ENCODE measurements around the gene RBPJL. TPM values are rescaled to one million over a fixed set of nuclear protein-coding genes. Genes with fewer than 3 reads are reported as not detected.
A peak's percentile ranks its signal among the peaks of the same experiment; 100 is the strongest.

RBPJL gene
- total RNA-seq, 1 donor from 2014 or later: not detected

DNA sequence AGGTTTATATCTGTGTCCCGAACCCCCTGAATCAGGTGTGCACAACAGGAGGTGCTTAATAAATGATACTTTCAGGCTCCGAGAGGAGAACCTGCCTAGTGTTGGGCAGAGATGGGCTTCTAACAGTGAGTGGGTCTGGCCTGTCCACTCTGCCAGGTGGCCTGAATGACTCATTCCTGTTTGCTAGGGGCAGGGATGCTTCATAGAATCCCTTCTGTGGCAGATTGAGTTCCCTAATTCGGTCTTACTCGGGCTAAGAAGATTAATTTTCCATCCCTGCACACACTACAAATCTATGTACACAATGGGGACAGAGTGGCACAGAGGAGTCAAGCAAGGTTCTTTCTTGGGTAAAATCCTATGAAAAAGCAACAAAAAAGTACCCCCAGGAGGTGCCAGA, 21.8 kb downstream of the RBPJL start:
- no peak overlapping the region for H3K4me3 ChIP-seq (ENCODE audit: low read depth, low read length)
- no peak for TF ChIP-seq CTCF (IDR thresholded peaks at IDR 0.05; ENCODE audit: insufficient read depth, low read length, poor library complexity, severe bottlenecking)
- H3K27me3 ChIP-seq (ENCODE audit: control insufficient read depth, insufficient read depth, low read length): no peaks in the 10 kb centered on the region
- peaks cover 3% of the 10 kb centered on the region for H3K36me3 ChIP-seq (ENCODE audit: control insufficient read depth, insufficient read depth, low read length)
- DNase-seq (ENCODE audit: low read depth): no peak

- no peaks in the 10 kb centered on the region for H3K27me3 ChIP-seq (ENCODE audit: control insufficient read depth, insufficient read depth, low read length)
- no peak overlapping the region for H3K4me3 ChIP-seq (ENCODE audit: low read depth, low read length)
- DNase-seq (ENCODE audit: low read depth): no peak
- peaks cover 3% of the 10 kb centered on the region for H3K36me3 ChIP-seq (ENCODE audit: control insufficient read depth, insufficient read depth, low read length)
- TF ChIP-seq CTCF (IDR thresholded peaks at IDR 0.05; ENCODE audit: insufficient read depth, low read length, poor library complexity, severe bottlenecking): no peak
Measured at GRCh38 chr20:45329497-45330319, 23.1 kb downstream of the RBPJL start.

GRCh38 chr20:45330476-45330875, 23.8 kb downstream of the RBPJL start:
- H3K36me3 ChIP-seq (ENCODE audit: control insufficient read depth, insufficient read depth, low read length): peaks cover 3% of the 10 kb centered on the region
- no peak for TF ChIP-seq CTCF (IDR thresholded peaks at IDR 0.05; ENCODE audit: insufficient read depth, low read length, poor library complexity, severe bottlenecking)
- H3K4me3 ChIP-seq (ENCODE audit: low read depth, low read length): no peak overlapping the region
- no peak for DNase-seq (ENCODE audit: low read depth)
- H3K27me3 ChIP-seq (ENCODE audit: control insufficient read depth, insufficient read depth, low read length): no peaks in the 10 kb centered on the region

DNA sequence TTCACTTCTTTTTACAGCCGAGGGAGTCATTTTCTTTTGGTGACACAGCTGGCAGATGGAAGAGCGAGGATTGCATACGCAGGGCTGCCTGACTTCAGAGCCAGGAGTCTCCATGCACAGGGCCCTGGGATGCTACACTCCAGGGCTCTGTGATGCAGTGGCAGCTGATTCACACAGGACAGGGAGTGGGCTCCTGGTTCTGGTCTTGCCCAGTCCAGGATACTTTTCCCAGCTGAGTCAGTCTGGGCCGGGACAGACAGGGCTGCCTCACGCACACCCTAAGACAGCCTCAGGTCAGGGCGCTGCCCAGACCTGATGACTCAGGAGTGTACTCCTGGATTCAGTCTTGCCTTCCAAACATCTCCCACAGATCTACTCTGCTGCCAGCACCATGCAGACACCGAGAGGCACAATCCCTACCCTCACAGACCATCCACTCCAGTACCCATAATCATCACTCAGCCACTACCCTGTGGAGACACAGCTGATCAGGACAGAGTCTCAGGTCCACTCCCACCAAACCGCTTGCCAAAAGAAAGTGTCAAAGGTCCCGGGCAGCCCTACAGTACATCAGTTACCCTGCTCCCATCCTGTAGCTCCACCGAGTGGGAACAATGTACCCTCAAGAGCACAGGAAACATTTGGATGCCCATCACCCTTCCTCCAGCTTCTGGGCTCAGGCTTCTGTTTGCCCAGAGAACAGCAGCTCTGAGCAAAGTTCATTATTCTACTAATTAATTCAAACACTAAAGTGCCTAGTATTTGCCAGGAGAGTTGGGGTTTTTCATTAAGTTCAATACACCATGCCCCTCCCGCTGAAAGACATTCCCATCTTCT, 30.1 kb downstream of the RBPJL start:
- Histone ChIP-seq H3K4me3 (ENCODE audit: low read depth, low read length) (no peak overlapping the region), H3K36me3 (ENCODE audit: control insufficient read depth, insufficient read depth, low read length) (peaks cover 2% of the 10 kb centered on the region), H3K27me3 (ENCODE audit: control insufficient read depth, insufficient read depth, low read length) (no peaks in the 10 kb centered on the region)
- DNase-seq (ENCODE audit: low read depth): peak; percentile 82
- no peak for TF ChIP-seq CTCF (IDR thresholded peaks at IDR 0.05; ENCODE audit: insufficient read depth, low read length, poor library complexity, severe bottlenecking)

- peak; percentile 83 for DNase-seq (ENCODE audit: low read depth)
- no peak for TF ChIP-seq CTCF (IDR thresholded peaks at IDR 0.05; ENCODE audit: insufficient read depth, low read length, poor library complexity, severe bottlenecking)
- no peaks in the 10 kb centered on the region for H3K27me3 ChIP-seq (ENCODE audit: control insufficient read depth, insufficient read depth, low read length)
- H3K36me3 ChIP-seq (ENCODE audit: control insufficient read depth, insufficient read depth, low read length): peaks cover 2% of the 10 kb centered on the region
- no peak overlapping the region for H3K4me3 ChIP-seq (ENCODE audit: low read depth, low read length)
Measured at GRCh38 chr20:45337367-45338120, 30.9 kb downstream of the RBPJL start.

Measured in kidney epithelial cell (primary cell).